GM20431 (cell line): ENCODE measurements around the gene MTERF1.

Source experiments
- in situ Hi-C: fragments of 300-500 bp; cut with MseI, MboI; formaldehyde crosslinking; loops from one replicate; pipeline ENCODE4 v1.15.0; 2020; ENCODE audit warnings: low sequenced_read_pairs; ENCODE audit not compliant: unreplicated experiment

MTERF1 gene

GRCh38 chr7:91837397-91838070, 43.0 kb downstream of the MTERF1 start:
- in situ Hi-C loops: no loop called here

- in situ Hi-C loops: no loop called here
These were observed 44.6 kb downstream of the MTERF1 start for GRCh38 chr7:91835826-91836368.

- in situ Hi-C loops: no loop called here
These were observed 45.2 kb downstream of the MTERF1 start for GRCh38 chr7:91835091-91835825.

GRCh38 chr7:91832493-91833045, 47.9 kb downstream of the MTERF1 start:
- in situ Hi-C loops: no loop called here

GRCh38 chr7:91827169-91827568, 53.3 kb downstream of the MTERF1 start:
- in situ Hi-C loops: no loop called here

GRCh38 chr7:91826377-91826776, 54.1 kb downstream of the MTERF1 start:
- in situ Hi-C loops: no loop called here

- in situ Hi-C loops: no loop called here
These were observed 56.3 kb downstream of the MTERF1 start for GRCh38 chr7:91824201-91824600.
